GM21390 (cell line): ENCODE measurements around the gene CELF2.
"Not testable (repeated sequence)": the region's sequence is repeated elsewhere in the genome, so short reads cannot be mapped to it uniquely, and the experiment has no call there.

Experiments
- ATAC-seq: cut with Tn5 transposase; IDR thresholded peaks from one replicate; pipeline ENCODE4 v1.9.1; 2021; ENCODE audit not compliant: unreplicated experiment

The CELF2 gene

DNA sequence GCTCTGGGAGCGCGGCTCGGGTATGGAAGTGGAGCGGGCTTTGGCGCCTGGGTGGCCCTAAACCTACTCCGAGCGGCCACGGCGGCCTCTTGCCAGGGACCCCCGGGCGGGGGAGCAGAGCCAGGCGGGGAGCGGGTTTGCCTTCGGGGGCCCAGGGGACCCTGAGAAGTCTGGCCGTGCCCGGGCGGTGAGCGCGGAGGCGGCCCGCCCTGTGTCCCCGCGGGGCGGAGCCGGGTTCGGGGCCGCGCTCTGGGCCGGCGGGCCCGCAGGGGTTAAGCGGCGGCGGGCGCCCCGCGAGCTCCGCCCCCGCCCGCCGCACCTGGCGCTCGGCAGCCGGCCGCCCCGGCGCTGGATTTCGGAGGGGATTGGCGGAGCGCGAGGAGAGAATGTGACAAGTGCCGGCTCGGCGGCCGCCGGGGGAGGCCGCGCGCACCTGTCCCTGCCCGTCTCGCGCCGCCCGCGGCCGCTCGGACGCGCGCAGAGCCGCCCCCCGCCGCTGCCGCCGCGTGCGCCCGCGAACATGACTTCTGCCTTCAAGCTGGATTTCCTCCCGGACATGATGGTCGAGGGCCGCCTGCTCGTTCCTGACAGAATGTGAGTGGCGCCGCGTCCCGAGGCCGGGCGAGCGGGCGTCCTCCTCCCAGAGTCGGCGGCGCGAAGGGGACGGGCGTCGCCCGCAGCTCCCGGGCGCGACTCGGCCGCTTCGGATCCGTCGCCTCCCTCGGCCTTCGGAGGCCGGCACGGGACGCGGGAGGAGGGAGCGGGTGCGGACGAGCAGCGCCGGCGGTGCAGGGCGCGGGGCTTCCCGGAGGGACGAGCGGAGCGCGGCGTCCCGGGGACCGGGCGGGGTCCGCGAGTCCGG lies at the start of gene CELF2:
Gene CELF2 (plus strand): TSS at position 303 of the 862 bp plus-strand sequence. CDS start 218 bp downstream, at position 521.
- ATAC-seq = peak; percentile 90

DNA sequence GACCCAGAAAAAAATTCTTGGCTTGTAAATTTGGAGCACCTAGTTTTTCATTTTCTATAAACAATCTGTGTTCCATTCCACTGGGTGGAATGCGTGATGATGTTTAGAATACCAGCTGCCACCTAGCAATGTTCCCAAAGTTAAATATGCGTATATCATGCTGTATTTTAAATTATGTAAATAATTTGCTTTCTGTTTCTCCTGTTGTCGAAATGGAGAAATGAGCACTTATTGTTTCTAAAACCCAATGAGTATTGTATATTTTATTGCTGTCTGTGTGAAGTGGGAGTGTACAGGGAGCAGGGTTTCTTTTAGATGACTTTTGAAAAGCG lies 49.4 kb upstream of the CELF2 start:
- no peak for ATAC-seq

DNA sequence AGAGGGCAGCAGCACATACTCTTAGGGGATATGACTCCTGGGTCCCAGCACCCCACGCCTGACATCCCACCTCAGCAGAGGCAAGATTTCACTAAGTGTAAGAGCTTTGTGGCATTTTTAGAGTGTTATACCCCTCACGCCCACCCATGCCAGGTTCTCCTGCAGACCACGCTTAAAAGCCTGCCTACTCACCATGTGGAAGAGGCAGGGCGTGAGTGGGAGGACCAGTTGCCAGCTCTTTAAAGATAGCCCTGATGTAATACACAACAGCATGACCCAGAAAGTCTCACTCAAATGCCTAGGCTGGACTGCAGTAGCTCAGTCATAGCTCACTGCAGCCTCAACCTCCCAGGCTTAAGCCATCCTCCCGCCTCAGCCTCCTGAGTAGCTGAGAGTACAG lies 44.4 kb upstream of the CELF2 start:
- no peak for ATAC-seq

DNA sequence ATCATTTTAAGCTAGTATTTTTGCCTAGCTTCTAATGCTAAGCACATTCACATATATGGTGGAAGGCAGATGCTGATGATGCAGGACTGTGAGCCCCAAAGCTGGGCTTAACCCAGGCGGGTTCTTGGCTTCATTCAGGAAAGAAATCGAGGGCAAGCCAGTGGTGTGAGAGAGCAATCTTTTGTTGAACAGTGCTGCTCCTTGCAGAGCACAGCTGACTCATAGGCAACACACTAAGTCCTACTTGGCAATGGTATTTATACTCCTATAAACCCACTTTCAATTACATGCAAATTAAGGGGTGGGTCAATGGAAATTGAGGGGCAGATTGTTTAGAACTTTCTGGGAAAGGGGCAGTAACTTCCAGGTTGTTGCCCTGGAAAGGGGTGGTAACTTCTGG lies 42.0 kb upstream of the CELF2 start:
- ATAC-seq = no peak

DNA sequence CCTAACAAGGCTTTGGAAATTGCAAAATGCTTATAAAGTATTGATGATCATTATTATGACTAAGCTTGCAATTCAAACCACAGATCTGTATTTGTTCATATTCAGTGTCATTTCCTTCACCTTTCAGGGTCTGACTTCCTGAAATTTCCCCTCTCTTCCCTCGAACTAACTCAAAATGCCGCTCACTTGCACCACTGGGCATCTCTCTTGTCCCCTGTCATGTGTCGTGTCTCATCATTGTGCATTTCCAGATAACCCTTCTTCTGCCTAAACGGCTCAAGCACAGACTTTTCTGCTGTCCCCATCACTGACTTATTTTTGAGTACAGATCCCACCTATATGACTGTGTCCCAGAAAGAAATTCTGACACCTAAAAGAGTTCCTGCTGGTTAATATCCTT lies 41.0 kb upstream of the CELF2 start:
- ATAC-seq = no peak

DNA sequence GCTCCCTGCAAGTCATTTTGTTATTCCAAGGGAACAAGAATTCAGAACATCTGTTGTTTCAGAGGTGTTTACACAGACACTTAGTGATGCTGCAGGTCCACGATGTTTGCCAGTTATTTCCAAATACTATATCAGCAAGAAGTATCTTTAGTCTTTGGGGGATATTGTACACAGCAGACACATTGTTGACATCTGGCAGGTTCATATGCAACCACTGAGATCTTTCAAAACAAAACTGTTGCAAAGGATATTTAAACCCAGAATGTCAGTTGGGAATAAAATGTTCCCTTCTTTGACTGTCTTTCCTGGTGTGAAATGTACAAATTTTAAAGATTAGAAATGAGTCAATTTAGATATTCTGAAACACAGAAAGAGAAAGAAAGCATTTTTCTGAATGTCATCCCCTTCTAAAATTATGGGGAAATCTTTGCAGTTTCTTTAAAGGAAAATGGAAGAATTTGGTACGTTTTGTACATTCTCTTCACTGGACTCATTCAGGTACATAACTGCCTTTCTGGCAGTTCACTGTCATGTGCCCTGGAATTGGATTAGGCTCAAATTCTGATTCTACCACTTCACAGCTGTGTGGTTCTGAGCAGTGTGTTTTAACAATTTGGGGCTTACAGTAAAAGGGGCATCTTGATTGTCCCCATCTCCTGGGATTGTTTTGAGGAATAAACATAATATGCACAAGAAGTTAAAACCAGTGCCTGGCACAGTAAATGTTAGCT lies 40.3 kb upstream of the CELF2 start:
- no peak for ATAC-seq

DNA sequence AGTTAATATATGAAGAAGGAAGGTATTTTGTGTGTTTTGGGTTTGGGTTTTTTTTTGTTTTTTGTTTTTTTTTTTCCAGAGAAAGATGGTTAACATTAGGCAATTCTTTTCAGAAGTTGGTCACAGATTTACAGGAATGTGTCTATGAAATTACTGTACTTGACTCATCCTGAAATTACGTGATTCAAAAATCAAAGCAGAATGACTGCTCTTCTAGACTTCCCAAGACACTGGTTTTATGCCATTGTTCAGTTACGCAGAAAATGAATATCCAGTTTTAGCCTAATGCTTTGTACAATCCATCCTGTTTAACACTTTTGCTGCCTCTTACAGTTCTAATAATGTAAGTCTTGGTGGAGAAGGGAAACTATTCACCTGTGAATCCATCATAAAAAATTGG lies 39.7 kb upstream of the CELF2 start:
- no peak for ATAC-seq

DNA sequence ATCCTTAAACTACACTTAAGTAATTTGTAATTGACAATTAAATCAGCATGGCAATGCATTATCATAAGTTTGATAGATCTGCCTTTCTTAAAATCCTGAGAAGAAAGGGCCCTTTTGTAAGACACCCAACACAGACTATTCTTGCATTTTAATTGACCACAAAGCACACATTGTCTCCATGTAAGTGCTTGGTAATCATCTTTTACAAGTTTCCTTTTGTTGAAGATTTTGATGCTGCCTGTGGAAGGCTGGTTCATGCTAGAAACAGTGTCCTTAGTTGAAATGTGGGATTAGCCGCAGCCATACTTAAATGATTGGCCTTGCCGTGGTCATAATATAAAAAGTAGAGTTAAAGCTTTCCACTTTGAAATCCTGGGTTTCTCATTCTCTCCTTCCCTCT lies 32.3 kb upstream of the CELF2 start:
- no peak for ATAC-seq

DNA sequence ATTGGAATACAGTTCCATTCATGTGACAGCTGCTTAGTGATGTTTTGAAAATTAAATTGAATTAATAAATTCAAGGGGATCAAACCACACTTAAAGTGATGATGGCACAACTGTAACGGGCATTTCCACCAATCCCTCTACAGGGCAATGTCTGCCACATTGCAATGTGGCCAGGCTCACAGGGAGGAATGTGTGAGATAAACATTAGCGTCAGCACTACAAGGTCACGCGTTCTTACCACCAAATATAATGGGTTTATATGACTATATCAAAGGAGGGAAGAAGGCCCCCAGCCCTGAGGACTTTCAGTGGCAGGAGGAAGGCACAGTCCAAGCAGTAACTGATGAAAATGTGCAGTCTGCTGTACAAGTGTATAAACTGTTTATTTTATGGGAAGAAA lies 31.1 kb upstream of the CELF2 start:
- no peak for ATAC-seq

DNA sequence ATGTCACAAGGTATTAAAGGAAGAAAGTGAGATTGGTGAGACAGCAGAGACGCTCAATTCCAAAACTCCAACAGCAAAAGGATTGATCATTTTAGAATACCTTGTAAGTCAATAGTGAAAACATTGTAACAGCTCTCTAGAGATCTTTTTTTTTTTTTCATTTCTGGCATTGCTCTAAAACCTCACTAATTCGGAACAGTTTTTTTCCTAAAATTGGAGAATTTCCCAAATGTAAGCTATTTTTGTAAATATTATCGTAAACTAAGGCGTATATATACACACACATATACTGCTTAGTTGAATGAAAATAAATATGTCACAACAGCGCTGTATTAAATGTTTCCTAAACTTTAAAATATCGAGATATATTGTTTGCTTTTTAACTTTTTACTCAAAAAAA lies 30.6 kb upstream of the CELF2 start:
- ATAC-seq = no peak

DNA sequence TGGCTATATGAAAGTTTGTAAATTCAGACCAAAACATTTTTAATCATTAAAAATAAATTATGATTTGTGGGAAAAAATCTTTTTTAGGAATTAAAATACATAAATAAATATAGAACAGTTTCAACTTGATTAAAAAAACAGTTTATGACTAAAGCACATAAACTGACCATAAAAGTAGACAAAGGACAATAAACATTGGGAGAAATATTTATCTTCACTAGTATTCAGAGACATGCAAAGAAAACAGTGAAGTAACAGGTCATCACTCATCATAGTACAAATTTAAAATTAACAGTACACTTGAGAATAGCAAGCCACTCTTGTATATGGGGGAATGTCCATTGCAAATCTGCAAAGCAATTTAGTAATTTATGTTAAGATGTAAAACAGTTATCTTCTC lies 28.0 kb upstream of the CELF2 start:
- ATAC-seq = no peak

DNA sequence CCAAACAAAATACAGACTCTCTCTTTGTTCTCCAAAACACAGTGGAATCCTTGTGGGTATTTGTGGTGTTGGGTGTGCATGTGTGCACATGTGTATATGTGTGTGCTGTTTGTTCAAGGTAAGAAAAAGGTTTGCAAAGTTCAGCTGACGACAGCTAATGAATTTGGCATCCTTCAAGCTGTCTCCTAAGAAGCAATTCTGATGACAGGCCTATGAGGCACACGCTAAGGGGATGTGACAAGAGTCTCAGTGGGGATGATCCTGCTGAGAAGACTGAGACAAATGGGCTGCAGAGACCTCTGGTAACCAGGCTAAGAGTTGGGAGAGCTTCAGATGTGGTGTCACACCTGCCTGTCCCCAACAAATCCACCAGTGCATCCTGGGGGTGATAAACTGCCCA lies 26.5 kb upstream of the CELF2 start:
- no peak for ATAC-seq

DNA sequence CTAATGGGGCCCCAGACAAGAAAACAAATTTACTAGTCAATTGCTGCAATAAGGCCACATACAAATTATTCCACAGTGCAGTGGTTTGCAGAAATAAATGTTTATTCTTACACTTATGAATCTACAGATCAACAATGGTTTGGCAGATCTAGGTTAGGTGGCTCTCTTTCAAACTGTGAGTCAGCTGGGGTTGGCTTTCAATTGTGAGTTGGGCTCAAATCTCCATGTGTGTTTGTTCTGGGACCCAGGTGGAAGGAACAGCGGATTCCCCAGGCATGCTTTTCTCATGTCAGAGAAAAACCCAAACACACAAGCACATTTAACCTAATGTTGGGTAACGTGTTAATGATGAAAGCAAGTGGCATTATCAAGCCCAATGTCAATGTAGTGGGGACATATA lies 25.6 kb upstream of the CELF2 start:
- ATAC-seq = no peak

DNA sequence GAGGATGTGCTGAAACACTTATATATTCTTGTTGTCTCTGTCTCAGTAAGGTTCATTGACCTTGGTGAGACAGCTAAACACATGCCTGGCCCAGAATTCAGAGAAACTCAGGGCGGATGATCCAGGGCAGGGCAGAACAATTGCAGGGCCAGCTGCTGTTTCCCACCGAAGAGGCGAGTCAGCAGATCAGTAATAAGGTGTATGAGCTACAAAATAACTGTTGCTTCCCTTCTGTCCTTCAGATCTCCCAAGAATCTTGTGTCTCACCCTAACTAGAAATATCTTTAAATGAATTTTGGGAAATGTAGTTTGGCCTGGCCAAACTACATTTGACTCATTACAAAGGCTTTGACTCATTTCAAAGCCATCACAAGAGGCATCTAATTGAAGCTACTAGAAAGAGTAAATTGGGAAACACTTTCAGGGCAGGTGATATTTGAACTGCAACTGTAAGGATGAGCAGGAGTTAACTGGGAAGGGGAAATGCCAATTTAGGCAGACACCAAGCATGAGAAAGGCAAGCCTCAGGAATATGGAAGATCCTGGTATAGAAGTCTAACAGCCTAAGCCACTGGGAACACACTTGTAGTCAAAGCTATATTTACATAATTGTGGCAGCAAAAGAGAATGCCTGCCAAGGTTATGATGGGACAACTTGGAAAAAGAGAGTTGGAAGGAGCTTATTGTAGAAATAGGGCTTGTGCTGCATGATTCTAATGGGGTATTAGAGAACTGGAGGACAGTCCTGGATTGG lies 24.5 kb upstream of the CELF2 start:
- no peak for ATAC-seq

DNA sequence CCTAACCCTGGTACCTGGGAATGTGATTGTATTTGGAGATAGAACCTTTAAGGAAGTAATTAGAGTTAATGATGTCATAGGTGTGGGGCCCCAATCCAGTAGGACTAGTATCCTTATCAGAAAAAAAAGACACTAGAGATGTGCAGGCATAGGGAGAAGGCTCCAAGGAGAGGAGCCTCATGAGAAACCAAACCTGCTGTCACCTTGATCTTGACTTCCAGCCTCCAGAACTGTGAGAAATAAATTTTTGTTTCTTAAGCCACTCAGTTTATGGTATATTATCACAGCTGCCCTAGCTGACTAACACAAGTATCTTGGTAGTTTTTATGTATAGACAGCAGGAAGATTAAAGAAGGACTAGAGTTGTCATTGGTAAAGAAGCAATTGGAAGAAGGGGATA lies 23.9 kb upstream of the CELF2 start:
- ATAC-seq = no peak

DNA sequence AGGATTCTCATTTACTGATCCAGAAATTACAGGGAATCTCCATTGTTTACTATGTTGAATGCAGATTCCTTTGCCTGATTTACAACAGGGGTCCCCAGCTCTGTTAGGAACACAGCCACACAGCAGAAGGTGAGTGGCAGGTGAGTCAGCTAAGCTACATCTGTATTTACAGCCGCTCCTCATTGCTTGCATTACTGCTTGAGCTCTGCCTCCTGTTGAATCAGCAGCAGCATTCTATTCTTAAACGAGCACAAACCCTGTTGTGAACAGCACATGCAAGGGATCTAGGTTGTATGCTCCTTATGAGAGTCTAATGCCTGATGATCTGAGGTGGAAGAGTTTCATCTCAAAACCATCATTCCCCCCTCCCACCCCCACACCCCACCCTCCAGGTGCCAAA lies 23.3 kb upstream of the CELF2 start:
- no peak for ATAC-seq

DNA sequence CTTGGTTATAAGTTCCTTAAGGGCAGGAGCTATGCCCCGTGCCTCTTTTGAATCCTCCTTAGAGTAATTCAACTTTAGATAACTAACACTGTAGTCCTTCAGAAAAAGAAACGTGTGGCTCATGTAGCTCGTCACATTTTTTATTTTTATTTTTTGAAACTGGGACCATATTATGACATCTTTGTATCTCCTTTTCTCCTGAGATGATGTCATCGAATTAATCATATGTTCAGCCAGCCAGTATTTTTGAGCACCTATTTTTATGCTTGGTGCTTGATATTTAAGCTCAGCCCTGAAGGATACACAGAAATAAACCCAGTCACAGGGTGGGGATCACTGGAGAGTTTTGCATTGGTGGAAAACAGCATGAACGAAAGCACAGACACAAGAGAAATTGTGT lies 22.6 kb upstream of the CELF2 start:
- ATAC-seq = no peak

DNA sequence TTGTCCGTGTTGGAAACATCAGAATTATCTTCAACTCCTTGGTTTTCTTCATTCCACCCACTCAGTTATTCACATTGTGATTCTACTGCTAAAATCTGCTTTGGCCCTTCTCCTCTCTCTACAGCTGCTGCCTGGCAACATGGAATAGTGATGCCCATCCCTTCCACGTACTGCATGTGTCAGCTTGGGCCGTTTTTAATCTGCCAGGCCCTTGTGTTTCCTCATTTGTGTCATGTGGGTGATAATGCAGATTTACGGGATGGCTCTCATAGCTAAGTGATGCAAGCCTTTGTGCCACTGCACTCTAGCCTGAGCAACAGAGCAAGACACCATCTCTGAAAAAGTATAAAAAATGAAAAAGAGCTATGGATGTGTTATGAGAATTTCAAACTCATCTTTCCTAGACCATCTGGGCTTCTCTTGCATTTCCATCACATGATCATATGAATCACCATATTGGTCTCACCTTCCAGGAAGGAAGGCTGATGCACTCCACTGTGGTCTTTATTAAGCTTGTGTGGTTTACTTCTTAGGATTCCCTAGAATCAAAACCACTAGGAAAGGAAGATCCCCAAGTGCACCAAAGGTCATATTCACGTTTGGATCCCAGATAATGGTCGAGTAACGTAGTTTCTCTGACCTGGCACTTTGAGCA lies 20.6 kb upstream of the CELF2 start:
- no peak for ATAC-seq

DNA sequence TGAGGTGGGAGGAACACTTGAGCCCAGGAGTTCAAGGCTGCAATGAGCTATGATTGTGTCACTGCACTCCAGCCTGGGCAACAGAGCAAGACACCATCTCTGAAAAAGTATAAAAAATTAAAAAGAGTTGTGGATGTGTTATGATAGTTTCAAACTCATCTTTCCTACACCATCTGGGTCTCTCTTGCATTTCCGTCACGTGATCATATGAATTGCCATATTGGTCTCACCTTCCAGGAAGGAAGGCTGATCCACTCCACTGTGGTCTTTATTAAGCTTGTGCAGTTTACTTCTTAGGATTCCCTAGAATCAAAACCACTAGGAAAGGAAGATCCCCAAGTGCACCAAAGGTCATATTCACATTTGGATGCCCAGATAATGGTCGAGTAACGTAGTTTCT lies 18.2 kb upstream of the CELF2 start:
- ATAC-seq = not testable (repeated sequence)

DNA sequence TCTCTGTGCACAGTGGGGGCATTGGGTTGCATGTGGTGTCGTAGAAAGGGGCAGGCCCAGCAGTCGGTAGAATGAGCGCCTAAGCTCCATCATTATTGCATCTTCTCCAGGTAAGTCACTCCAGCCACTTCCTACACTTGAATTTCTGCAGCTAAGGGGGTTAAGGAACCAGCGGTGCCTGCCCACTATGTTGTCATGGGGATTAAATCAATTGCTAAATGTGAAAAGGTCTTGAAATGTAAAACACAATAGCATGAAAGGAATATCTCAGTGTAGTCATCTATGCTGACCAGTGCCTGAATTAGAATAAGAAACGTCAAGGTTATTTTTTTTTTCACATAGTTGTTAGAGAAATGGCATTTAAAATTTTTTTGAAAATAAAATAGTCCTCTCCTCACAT lies 15.2 kb upstream of the CELF2 start:
- no peak for ATAC-seq

DNA sequence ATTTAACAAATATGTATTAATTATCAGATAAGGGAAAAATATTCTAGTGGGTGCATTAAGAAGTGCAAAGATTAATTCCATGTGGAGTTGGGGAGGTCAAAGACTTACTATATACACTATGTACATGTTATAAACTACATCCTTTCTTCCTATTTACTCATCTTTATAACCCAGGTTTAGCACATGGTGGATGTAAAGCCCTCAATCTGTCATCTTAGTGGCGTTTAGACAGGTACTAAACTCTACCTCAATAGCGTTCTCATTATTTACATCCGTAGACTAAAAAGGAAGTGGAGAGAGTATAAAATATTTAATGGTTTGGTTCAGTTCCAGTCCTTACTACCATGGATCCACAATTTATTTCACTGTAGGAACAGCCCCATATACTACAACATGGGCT lies 14.8 kb upstream of the CELF2 start:
- no peak for ATAC-seq
